H1 (cell line): ENCODE results near the gene DPYSL4. TPM values are rescaled to one million over a fixed set of nuclear protein-coding genes. Genes with fewer than 3 reads are reported as not detected.

Source experiments
- CTCF ChIA-PET: fragments of 300-600 bp; sonication (Branson Sonifier 250); formaldehyde crosslinking; loops from one replicate; lab custom pipeline; 2021; ENCODE audit not compliant: partially characterized antibody; lab: Charles Lee
- POLR2A ChIA-PET: fragments of 300-600 bp; sonication (Branson Sonifier 250); formaldehyde crosslinking; loops from one replicate; lab custom pipeline; 2021; ENCODE audit warnings: inconsistent platforms; ENCODE audit not compliant: partially characterized antibody; lab: Charles Lee
- DNase-seq, 2 experiments: peaks; one replicate each; pipeline versions ENCODE4 v3.0.0 to v3.0.0-alpha.2; 2010 to 2022; ENCODE audit warnings: low spot score in 2 of 2, low read depth in 1 of 2, mixed read lengths in 1 of 2
- FAIRE-seq: peaks from 2 replicates; lab custom pipeline; 2011; peaks lifted over from hg19 to GRCh38; lab: Jason Lieb, UNC
- H2AFZ ChIP-seq: 2 replicates; pipeline ENCODE4 v1.8.1; 2012; ENCODE audit warnings: low read length, inconsistent platforms
- H2AK5ac ChIP-seq: 2 replicates; pipeline ENCODE4 v1.6.1; 2013; ENCODE audit warnings: low read depth, low read length
- H2BK120ac ChIP-seq: replicated peaks from 2 replicates; pipeline ENCODE3; 2013; ENCODE audit warnings: low read depth, low read length, inconsistent platforms
- H2BK12ac ChIP-seq: 2 replicates; pipeline ENCODE4 v1.6.1; 2013; ENCODE audit warnings: low read depth, low read length
- H2BK15ac ChIP-seq: 2 replicates; pipeline ENCODE4 v1.6.1; 2013; ENCODE audit warnings: low read length
- H2BK20ac ChIP-seq: 2 replicates; pipeline ENCODE4 v1.6.1; 2013; ENCODE audit warnings: low read length
- H2BK5ac ChIP-seq: 2 replicates; pipeline ENCODE4 v1.6.1; 2013; ENCODE audit warnings: low read depth, low read length
- H3K14ac ChIP-seq: 2 replicates; pipeline ENCODE4 v1.6.1; 2013; ENCODE audit warnings: inconsistent platforms; ENCODE audit not compliant: insufficient read length
- H3K18ac ChIP-seq: 2 replicates; pipeline ENCODE4 v1.6.1; 2013; ENCODE audit warnings: low read length; ENCODE audit errors: extremely low read depth
- H3K23ac ChIP-seq: 2 replicates; pipeline ENCODE4 v1.6.1; 2013; ENCODE audit warnings: inconsistent platforms; ENCODE audit not compliant: insufficient read length
- H3K23me2 ChIP-seq: 2 replicates; pipeline ENCODE4 v1.6.1; 2013; ENCODE audit warnings: low read depth, low read length
- H3K27ac ChIP-seq: 2 replicates; pipeline ENCODE4 v1.6.1; 2011; ENCODE audit warnings: low read depth, low read length, inconsistent platforms
- H3K27me3 ChIP-seq, 4 experiments: replicated peaks in 1 of 4; 1 replicate in 1 of 4; 2 replicates in 3 of 4; pipeline versions ENCODE4 v1.6.1 to v1.8.1; 2011 to 2013; ENCODE audit warnings: low read length in 3 of 4, mild to moderate bottlenecking in 3 of 4, inconsistent platforms in 2 of 4, mixed read lengths in 2 of 4, moderate library complexity in 1 of 4; ENCODE audit not compliant: control insufficient read depth in 3 of 4, insufficient read depth in 3 of 4; ENCODE audit errors: extremely low read depth in 1 of 4
- H3K36me3 ChIP-seq, 4 experiments: 2 replicates each; pipeline versions ENCODE4 v1.6.1 to v1.8.1; 2011 to 2013; ENCODE audit warnings: mild to moderate bottlenecking in 4 of 4, low read length in 3 of 4, moderate library complexity in 2 of 4, control low read depth in 1 of 4, inconsistent platforms in 1 of 4; ENCODE audit not compliant: insufficient read depth in 4 of 4, control insufficient read depth in 2 of 4
- H3K4ac ChIP-seq: replicated peaks from 2 replicates; pipeline ENCODE3; 2013; ENCODE audit warnings: low read length, low read depth, mixed read lengths, inconsistent platforms; ENCODE audit not compliant: insufficient read length
- H3K4me1 ChIP-seq, 4 experiments: replicated peaks in 1 of 4; 1 replicate in 1 of 4; 2 replicates in 3 of 4; pipeline versions ENCODE4 v1.6.1 to v1.8.1; 2011 to 2013; ENCODE audit warnings: low read length in 3 of 4, inconsistent platforms in 2 of 4, mixed read lengths in 1 of 4; ENCODE audit not compliant: insufficient read depth in 4 of 4, control insufficient read depth in 3 of 4
- H3K4me2 ChIP-seq, 2 experiments: 2 replicates each; pipeline versions ENCODE4 v1.6.1 to v1.8.1; 2011 to 2013; ENCODE audit warnings: low read depth in 2 of 2, low read length in 2 of 2, control low read depth in 1 of 2, inconsistent platforms in 1 of 2, mild to moderate bottlenecking in 1 of 2; ENCODE audit not compliant: insufficient read depth in 1 of 2
- H3K4me3 ChIP-seq, 4 experiments: fragments of 200-600, 300-600 bp in 1 of 4; sonication (generic), shearing (Covaris generic), sonication (Bioruptor Twin) in 1 of 4; 2 replicates each; pipeline versions ENCODE4 v1.5.1 to v1.8.1; 2011 to 2016; ENCODE audit warnings: low read length in 4 of 4, low read depth in 3 of 4, control low read depth in 2 of 4, inconsistent platforms in 2 of 4, mild to moderate bottlenecking in 2 of 4, mixed read lengths in 1 of 4, moderate library complexity in 1 of 4; ENCODE audit not compliant: insufficient read depth in 2 of 4; ENCODE audit errors: extremely low read depth in 1 of 4
- H3K56ac ChIP-seq: replicated peaks from 2 replicates; pipeline ENCODE3; 2013; ENCODE audit warnings: low read depth, mild to moderate bottlenecking, mixed read lengths, low read length, inconsistent platforms; ENCODE audit not compliant: insufficient read length
- H3K79me1 ChIP-seq: 2 replicates; pipeline ENCODE4 v1.6.1; 2013; ENCODE audit warnings: low read depth, low read length, control low read depth
- H3K79me2 ChIP-seq, 2 experiments: 2 replicates each; pipeline versions ENCODE4 v1.6.1 to v1.8.1; 2012 to 2013; ENCODE audit warnings: low read length in 2 of 2, mild to moderate bottlenecking in 2 of 2, inconsistent platforms in 1 of 2; ENCODE audit not compliant: insufficient read depth in 2 of 2, control insufficient read depth in 1 of 2
- H3K9ac ChIP-seq, 4 experiments: replicated peaks in 1 of 4; 1 replicate in 1 of 4; 2 replicates in 3 of 4; pipeline versions ENCODE4 v1.6.1 to v1.8.1; 2011 to 2013; ENCODE audit warnings: low read depth in 3 of 4, low read length in 3 of 4, control low read depth in 2 of 4, mild to moderate bottlenecking in 2 of 4, moderate library complexity in 2 of 4, inconsistent platforms in 1 of 4; ENCODE audit errors: extremely low read depth in 1 of 4
- H3K9me3 ChIP-seq, 2 experiments: 2 replicates each; pipeline versions ENCODE4 v1.6.1 to v1.8.1; 2012 to 2013; ENCODE audit warnings: mild to moderate bottlenecking in 2 of 2, moderate library complexity in 2 of 2, control low read depth in 1 of 2, inconsistent platforms in 1 of 2, low read depth in 1 of 2, low read length in 1 of 2, mixed read lengths in 1 of 2; ENCODE audit not compliant: insufficient read depth in 2 of 2
- H4K20me1 ChIP-seq, 2 experiments: replicated peaks in 1 of 2; 2 replicates each; pipeline versions ENCODE3 to v1.8.1; 2011 to 2013; ENCODE audit warnings: inconsistent platforms in 2 of 2, low read length in 2 of 2, mild to moderate bottlenecking in 1 of 2; ENCODE audit not compliant: insufficient read depth in 2 of 2, control insufficient read depth in 1 of 2
- H4K5ac ChIP-seq: 2 replicates; pipeline ENCODE4 v1.6.1; 2013; ENCODE audit warnings: low read length, low read depth, mixed read lengths, inconsistent platforms; ENCODE audit not compliant: insufficient read length
- H4K8ac ChIP-seq: 2 replicates; pipeline ENCODE4 v1.8.0; 2013; ENCODE audit warnings: mild to moderate bottlenecking, moderate library complexity, low read length, inconsistent platforms; ENCODE audit not compliant: insufficient read depth; ENCODE audit errors: extremely low read depth
- H4K91ac ChIP-seq: replicated peaks from 2 replicates; pipeline ENCODE3; 2013; ENCODE audit warnings: low read length, mixed read lengths, inconsistent platforms; ENCODE audit not compliant: insufficient read length
- BACH1 ChIP-seq: IDR thresholded peaks from 2 replicates; pipeline ENCODE4 v1.6.1; 2012; ENCODE audit warnings: low read length, improper control_type of control experiment
- CBX5 ChIP-seq: fragments of 300-800, 300-1000 bp; sonication (generic); IDR thresholded peaks from 2 replicates; pipeline ENCODE4 v1.7.1; 2016; ENCODE audit warnings: antibody characterized with exemption, low read length, low read depth
- CTCF ChIP-seq, 3 experiments: IDR thresholded peaks; 1 replicate in 2 of 3; 2 replicates in 1 of 3; pipeline versions ENCODE4 v1.5.1 to v1.6.1; 2011; ENCODE audit warnings: low read length in 3 of 3, mild to moderate bottlenecking in 3 of 3, inconsistent platforms in 2 of 3, low read depth in 1 of 3, moderate library complexity in 1 of 3; ENCODE audit not compliant: insufficient read depth in 1 of 3; ENCODE audit errors: control extremely low read depth in 1 of 3
- EGR1 ChIP-seq: IDR thresholded peaks from 2 replicates; pipeline ENCODE4 v1.6.1; 2011; ENCODE audit warnings: low read depth, low read length, borderline replicate concordance
- JUN ChIP-seq: IDR thresholded peaks from 2 replicates; pipeline ENCODE4 v1.6.1; 2011; ENCODE audit warnings: low read depth, mild to moderate bottlenecking, improper control_type of control experiment, low read length
- KDM5A ChIP-seq: fragments of 200-600 bp; IDR thresholded peaks from 2 replicates; pipeline ENCODE4 v1.7.1; 2012; ENCODE audit warnings: mild to moderate bottlenecking, low read length, inconsistent platforms, mixed read lengths
- RNF2 ChIP-seq: fragments of 200-900, 300-1000 bp; sonication (generic); IDR thresholded peaks from 2 replicates; pipeline ENCODE4 v1.7.1; 2016; ENCODE audit warnings: borderline replicate concordance, low read depth, mild to moderate bottlenecking, antibody characterized with exemption, low read length; ENCODE audit not compliant: poor library complexity, severe bottlenecking; ENCODE audit errors: missing control alignments
- SIN3A ChIP-seq, 2 experiments: IDR thresholded peaks in 1 of 2; conservative IDR thresholded peaks in 1 of 2; 2 replicates each; pipeline ENCODE4 v1.6.1; 2011 to 2012; ENCODE audit warnings: low read length in 2 of 2, improper control_type of control experiment in 1 of 2, low read depth in 1 of 2, mild to moderate bottlenecking in 1 of 2
- TEAD4 ChIP-seq: IDR thresholded peaks from 2 replicates; pipeline ENCODE4 v1.6.1; 2012; ENCODE audit warnings: low read depth, low read length, inconsistent platforms, mixed read lengths
- WGBS, 2 experiments: shearing (Covaris generic) in 1 of 2; methylation state at CpG; one replicate each; pipeline versions ENCODE4 v1.1.6 to v1.1.7; 2013 to 2015; ENCODE audit warnings: low lambda C conversion rate in 2 of 2, mixed read lengths in 2 of 2, inconsistent platforms in 1 of 2, low coverage in 1 of 2, missing lambda C conversion rate in 1 of 2; ENCODE audit not compliant: insufficient replicate concordance in 2 of 2, insufficient coverage in 1 of 2, insufficient read length in 1 of 2; ENCODE audit errors: extremely low coverage in 1 of 2, missing lambda C conversion rate in 1 of 2; 5-methylcytosine and 5-hydroxymethylcytosine counted together
- polyA plus RNA-seq, 7 experiments: library from polyadenylated mRNA; depleted of rRNA in 3 of 7; stranded (reverse) in 5 of 7; unstranded in 2 of 7; fragments of >200 nt in 5 of 7; fragments of 200-250 nt in 2 of 7; gene quantifications; 1 replicate in 5 of 7; 2 replicates in 1 of 7; 4 replicates in 1 of 7; pipeline versions ENCODE4 v1.2.1 to v1.2.3, GENCODE V29; 2011 to 2013; ENCODE audit warnings: missing spikeins in 2 of 7, mixed read lengths in 2 of 7
- total RNA-seq: library from RNA; stranded (reverse); fragmentation: NEBNext Ultra II Directional; extraction: Animal tissue kit (Norgen Biotek cat#: 25700); gene quantifications from 2 replicates; pipeline ENCODE4 v1.2.1, GENCODE V29; 2021

DPYSL4 gene
- total and polyA plus RNA-seq, 2 of the 8 experiments (the other 6 are each of a cell fraction or from before 2014, with no cell fraction given), result 12.9 to 15.2 TPM

- no peak overlapping the region for H3K27ac ChIP-seq
- ChIA-PET POLR2A (interaction anchor here (1.7 kb wide), 1 partner anchor 126 kb away, joined by 3 read pairs; no protein-coding TSS in a partner anchor), CTCF (interaction anchor here (0.6 to 3.8 kb wide), 18 partner anchors 10 to 421 kb away, joined by 3 to 21 read pairs (median 4); no protein-coding TSS in a partner anchor)
- no peak overlapping the region for H3K56ac ChIP-seq
- peak overlapping the region; percentile 39; the same call in 1 of the 2 replicates for H2BK12ac ChIP-seq
- peaks cover 0 to 2% of the 10 kb centered on the region in 2 experiments for H4K20me1 ChIP-seq
- H3K27me3 ChIP-seq, result no peaks in the 10 kb centered on the region
- 0 out of 2 replicates have a peak overlapping the region, but pooled peaks have one; percentile 9 for H2AFZ ChIP-seq
- H3K23me2 ChIP-seq, result no peaks in the 10 kb centered on the region
- no peak overlapping the region for H3K14ac ChIP-seq
- WGBS, 2 experiments, result 90% methylated on average over 19 of the region's 23 CpGs; no CpG with 5 or more reads in 1 of the 2 experiments
- no peaks in the 10 kb centered on the region for H3K36me3 ChIP-seq
- H2BK5ac ChIP-seq, result no peak overlapping the region
- no peaks in the 10 kb centered on the region; the same call in 1 of the 2 replicates for H3K79me1 ChIP-seq
- H2AK5ac ChIP-seq, result no peak overlapping the region
- H2BK15ac ChIP-seq, result no peak overlapping the region
- H4K5ac ChIP-seq, result peak overlapping the region; percentile 32
- DNase-seq (no peak), FAIRE-seq (no peak)
- no peak overlapping the region for H2BK20ac ChIP-seq
- no peaks in the 10 kb centered on the region; a peak in 1 of 7 replicates for H3K4me1 ChIP-seq
- peaks cover 2% of the 10 kb centered on the region in 2 experiments; a peak in 1 of 4 replicates for H3K9me3 ChIP-seq
- H4K91ac ChIP-seq, result peak overlapping the region; percentile 64
- H3K23ac ChIP-seq, result no peak overlapping the region
- H3K9ac ChIP-seq, result no peak overlapping the region
- H4K8ac ChIP-seq, result peak overlapping the region; percentile 80
- H3K4me3 ChIP-seq, result no peak overlapping the region
- no peak overlapping the region for H3K4ac ChIP-seq
- H3K4me2 ChIP-seq, result no peak overlapping the region
- H3K18ac ChIP-seq, result no peak overlapping the region
- no peaks in the 10 kb centered on the region for H3K79me2 ChIP-seq
- no peak overlapping the region for H2BK120ac ChIP-seq
- TF ChIP-seq CBX5, result no peak
- no peak for TF ChIP-seq EGR1
- TF ChIP-seq SIN3A (conservative IDR thresholded peaks at IDR 0.05 in 1 of 2, IDR thresholded peaks at IDR 0.05 in 1 of 2; ENCODE audit: low read depth in 1 of 2, low read length in 2 of 2), result no peak
- TF ChIP-seq KDM5A, result no peak
- no peak for TF ChIP-seq RNF2
- TF ChIP-seq BACH1, result no peak
- TF ChIP-seq CTCF (IDR thresholded peaks at IDR 0.05; ENCODE audit: control extremely low read depth in 1 of 3, insufficient read depth in 1 of 3, low read depth in 1 of 3, low read length in 3 of 3), result no peak
- TF ChIP-seq TEAD4, result no peak
- no peak for TF ChIP-seq JUN
Measured at GRCh38 chr10:132223611-132224342, 37.0 kb downstream of the DPYSL4 start.
